HG02763 (cell line): ENCODE data around the gene LRRFIP1.

Experiments used
- ATAC-seq: cut with Tn5 transposase; IDR thresholded peaks from one replicate; pipeline ENCODE4 v1.9.1; 2021; ENCODE audit warnings: mild to moderate bottlenecking, moderate library complexity; ENCODE audit not compliant: unreplicated experiment

Gene LRRFIP1

DNA sequence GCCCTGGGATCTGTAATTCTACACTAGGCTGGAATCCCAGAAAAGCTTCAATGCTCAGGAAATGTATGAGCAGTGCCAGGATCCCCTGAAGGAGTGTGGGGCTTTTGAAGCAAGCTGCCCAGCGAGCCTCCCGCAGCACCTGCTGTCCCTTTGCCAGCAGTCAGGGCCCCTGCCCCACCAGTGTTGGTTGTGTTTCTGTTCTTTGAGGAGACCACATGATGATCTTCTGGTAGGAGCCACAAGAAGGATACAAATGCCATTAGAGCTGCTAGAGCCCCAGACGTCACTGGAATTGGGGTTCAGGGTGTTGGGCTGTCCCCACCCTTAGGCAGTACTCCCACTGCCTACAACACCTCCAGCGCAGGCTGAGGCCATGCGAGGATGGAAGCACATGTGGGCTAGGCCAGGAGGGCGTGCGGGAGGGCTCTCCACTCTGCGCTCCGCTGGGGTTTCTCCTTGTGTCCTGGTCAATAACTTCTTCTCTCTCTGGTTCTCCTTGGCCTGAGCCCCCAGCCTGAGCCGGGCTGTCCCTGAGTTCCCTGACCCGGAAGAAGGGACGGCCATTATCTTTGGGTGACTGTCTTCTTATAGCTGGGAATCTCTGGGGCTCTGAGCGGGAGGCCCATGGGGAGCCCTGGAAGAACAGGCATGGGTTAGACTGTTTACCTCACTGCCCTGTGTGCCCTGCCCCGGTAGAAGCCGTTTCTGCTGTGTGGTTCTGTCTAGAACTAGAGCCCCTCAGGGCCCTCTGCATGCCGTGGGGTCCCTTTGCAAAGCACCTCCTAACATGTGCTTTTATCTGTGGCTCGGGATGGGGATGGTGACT, 73.9 kb downstream of the LRRFIP1 start:
- ATAC-seq: no peak

DNA sequence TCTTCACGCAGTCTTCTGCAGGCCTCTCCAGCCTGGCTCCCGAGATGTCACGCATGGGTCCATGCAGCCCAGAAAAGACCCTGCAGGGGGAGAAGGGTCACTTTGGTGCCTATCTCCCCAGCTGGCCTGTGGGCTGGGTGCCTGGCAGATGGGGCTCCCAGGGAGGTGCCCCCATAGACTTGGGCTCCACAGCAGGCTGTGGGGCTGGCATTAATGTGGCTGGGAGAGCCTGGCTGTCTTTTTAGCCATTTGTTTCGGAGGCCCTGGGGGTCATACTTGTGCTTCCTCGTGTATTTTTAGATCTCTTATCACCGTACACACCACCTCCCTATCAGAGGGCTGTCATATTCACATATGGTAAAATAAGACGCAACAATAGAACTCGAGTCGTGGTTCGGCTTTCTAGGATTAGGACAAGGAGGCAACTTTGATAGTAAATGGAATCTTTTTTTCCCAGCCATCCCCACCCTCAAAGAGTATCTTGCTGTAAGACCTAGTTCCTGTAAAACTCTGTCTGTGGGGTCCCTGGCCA, 74.5 kb downstream of the LRRFIP1 start:
- no peak for ATAC-seq

DNA sequence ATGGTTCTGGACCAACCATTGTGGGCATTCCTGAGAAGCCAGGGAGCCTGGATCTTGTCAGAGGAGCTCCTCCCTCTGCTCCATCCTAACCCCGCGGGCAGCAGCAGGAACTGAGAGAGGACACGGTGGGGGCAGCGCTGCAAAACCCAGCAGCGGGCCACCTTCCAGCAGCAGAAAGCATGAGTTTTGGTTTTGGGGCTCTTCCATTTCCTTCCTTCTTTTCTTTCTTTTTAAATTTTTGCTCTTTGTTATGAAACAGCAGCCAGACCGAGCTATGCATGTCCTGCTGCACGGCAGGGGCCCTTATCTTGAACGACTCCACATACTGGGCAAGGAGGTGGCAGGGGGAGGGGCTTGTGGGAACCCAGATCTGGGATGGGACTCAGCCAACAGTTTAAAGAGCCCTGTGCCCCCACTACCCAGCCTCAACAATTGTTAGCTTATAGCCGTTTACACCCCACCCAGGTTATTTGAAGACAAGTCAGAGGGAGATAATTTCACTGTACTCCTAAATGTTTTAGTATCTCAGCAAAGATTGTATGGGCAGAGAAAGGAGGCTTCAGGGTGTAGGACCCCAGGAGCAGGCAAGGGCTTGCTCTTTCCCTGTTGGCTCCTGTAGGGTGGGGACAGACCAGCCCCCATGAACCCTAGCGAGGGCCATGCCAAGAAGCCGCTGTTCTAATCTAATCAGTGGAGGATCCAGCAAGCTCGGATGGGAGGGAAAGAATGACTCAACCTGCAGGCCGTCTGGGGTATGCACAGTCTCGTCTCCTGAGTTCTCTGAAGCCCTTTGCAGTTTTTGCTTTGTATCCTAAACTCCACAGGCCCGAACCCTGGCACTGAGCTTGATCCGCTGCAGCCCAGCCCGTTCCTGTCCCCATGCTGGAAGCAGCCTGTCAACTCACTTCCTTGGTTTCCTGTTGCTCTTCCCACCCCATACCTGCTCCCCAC, 75.3 kb downstream of the LRRFIP1 start:
- ATAC-seq: no peak

DNA sequence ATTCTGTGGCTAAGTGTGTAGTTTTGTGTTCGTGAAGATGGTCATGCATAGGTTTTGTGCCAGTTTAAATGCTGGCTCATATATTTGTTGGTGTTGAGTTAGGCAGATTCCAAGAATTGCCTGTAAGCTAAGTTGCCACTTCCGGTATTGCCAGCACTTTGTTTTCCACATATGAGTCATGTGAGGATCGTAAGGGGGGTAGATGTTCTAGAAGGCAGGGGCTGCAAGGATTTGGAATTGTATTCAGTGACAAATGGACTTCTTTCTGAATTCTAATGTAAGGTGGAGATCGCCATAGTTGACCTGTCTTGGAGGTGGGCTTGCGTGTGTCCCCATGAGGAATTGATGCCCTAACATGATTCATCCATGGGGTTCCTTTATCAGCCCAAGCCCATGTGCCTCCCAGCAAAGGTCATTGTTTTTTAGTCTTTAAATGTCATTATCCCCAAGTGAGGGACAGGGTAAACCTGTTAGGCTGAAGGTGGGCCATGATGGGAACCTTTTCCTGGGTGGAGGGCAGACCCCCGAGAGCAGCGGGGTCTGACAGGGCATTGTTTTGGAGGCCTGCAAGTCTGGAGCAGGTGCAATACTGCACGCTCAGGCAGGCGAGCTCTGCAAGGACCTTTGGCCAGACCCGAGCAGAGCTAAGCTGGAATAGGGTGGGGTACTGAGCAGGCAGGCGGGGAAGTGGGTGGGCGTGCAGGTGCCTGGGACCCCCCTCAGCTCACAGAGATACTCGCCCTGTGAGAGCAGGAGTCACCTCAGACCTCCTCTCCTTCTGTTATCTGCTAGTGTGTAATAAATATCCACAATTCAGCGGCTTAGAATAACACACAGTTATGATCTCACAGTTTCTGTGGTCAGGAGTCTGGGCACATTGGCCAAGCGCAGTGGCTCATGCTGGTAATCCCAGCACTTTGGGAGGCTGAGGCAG, 77.4 kb downstream of the LRRFIP1 start:
- no peak for ATAC-seq

DNA sequence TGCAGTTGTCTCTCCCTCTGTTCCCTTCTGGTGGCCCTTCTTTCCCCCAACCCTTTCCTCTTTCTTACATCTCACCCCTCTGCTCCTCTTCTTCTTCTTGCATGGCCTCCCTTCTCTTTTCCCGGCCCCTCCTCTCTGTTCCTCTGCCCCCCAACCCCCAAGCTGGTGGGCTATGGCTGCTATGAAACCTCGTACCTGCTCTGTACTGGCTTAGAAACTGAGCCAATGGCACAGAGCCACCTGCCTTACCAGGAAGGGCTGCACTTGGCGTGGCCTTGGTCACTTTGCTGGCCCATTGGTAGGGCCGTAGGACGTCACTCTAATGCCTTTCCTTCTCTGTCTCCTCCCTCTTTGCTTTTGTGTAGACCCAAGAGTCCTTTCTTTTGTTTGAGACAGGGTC, 78.9 kb downstream of the LRRFIP1 start:
- no peak for ATAC-seq

DNA sequence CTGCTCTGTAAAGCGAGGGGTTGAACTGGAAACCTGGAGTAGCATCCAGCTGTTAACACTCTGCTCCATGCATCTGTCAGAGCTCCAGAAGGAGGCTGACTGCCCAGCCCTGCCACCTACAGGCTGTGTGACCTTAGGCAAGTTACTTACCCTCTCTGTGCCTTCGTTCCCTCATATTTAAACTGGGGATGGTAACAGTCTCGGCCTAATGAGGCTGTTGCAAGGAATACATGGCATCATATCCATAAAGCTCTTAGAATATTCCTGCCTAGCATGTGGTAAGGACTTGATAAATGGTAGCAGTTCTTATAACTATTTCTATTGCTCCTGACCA, 80.6 kb downstream of the LRRFIP1 start:
- no peak for ATAC-seq

DNA sequence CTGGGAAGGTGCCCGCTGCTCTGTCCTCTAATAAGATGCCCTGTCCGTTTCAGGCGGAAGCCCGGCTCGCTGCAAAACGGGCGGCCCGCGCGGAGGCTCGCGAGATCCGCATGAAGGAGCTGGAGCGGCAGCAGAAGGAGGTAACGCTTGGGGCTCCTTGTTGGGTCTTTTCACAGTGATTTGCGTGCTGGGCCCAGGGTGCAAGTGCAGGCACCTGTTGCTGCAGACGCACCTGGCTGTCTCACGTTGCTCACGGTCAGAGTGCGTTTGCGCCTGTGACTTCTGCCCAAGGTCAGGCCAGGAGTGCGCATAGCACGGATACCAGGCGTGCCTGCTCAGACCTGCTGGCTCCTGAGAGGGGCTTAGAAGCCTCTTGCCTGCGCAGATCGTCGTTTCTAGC, 81.1 kb downstream of the LRRFIP1 start:
- ATAC-seq: no peak

DNA sequence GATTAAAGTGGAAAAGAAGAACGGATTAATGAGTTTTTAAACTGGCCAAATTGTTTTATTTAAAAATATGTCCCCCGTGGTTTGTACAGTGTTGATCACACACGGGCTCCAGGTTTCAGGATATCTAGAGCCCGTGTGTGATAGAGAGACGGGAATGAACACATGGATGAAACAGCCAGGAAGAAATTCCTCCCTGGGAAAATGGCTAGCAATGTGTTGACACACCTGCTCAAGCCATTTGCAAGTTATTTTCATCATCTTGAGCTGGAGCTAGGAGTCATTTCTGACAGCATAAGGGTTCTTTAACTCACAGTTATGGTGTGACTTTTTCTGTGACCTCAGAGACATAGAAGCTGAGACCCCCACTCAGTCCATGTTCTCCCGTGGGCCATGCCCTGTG, 81.6 kb downstream of the LRRFIP1 start:
- ATAC-seq: no peak

DNA sequence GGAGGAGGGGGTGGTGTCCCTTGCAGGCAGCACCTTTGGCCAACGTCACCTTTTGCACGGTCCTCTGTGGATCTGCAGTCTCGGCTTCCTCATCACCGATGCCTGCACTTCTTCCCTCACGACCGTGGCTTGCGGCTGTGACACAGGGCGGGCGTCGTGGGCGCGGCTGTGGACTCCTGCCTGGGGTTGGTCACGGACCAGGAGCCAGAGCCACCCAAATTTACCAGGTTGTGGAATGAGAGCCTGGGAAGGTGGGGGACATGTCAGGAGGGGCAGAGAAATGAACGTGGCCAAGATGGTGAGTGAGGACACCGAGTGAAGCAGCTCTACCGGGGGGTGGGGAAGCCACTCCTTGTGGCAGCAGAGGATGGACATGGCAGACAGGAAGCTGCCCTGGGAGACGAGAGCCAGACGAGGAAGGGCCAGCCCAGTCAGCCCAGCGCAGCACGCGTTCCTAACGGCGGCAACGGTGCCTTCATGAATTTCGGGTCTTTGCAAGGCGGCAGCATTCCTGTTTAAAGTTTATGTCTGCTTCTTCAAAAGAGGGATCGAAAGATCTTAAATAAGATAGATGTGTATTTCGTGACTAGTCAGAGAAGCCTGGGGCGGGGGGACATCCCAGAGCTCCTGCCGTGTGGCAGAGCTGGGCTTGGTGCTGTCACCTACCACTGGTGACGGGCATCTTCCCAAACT, 84.2 kb downstream of the LRRFIP1 start:
- ATAC-seq: no peak

DNA sequence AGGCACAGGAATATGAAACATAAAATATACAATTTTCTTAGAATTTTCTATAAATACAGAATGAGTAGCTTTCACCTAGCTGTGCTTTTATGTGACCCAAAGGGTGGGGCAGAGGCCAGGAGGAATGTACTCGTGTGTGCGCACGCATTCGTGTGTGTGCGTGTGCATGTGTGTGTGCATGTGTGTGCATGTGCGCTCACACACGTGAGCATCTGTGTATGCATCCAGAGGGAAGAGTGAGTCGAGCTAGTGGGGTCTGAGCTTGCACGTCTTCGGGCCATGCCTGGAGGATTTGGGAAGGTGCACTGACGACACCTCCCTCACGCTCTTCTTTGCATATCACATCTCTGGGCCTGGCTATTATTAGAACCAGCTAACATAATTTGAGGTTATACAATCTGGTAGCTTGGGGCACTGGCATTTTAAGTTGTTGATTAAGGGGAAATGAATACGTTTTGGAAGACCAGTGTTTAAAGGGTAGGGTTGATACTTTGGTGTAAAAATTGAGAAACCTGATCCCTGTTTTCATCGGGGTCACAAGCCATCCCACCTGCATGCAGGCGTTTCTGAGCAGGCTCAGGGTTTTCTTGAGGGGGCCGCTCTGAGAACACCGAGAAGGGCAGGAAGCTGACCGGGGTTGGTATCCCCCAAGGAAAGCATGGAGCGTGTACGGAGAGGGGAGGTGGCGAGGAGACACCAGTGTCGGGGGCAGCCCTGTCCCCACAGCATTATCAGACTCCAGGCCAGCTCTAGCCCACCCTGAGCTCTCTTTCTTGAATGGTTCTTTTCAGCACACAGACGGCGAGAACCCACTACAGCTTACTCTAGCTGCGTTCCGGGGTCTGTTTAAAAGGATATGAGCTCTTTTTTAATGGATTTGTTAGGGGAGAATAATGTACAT, 85.3 kb downstream of the LRRFIP1 start:
- ATAC-seq: no peak

DNA sequence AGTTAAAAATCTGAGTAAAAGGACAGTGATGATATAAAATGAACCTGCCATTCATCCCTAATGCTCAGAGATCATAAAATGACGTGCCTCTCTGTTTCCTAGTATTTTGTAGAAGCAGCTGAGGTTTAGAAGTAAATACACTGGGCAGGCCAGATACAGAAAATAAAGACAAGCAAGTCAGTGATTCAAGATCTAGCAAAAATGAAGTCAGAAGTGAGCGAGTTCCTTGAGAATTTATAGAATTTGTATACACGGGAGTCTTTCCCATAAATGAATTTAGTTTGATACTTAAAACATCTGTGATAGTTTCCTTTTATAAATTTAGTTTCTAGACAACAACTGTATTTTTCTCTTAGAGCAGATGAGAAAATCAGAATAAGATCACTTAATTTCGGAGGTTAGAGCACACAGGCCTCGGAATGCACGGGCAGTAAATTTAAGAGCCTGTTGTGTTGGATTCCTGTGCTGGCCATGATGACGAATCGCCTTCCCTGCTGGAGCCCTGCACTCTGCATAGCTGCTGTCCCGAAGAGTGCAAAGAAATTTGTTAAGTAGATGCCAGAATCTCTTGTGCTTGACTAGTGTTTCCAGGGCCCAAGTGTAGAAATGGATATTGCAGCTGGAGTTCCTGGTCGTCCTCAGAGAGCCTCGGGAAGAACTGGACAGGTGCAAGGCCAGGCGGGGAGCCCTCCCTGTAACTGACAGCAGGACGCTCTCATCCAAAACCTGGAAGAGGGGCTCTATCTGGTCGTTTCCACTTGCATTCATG, 87.5 kb downstream of the LRRFIP1 start:
- no peak for ATAC-seq

DNA sequence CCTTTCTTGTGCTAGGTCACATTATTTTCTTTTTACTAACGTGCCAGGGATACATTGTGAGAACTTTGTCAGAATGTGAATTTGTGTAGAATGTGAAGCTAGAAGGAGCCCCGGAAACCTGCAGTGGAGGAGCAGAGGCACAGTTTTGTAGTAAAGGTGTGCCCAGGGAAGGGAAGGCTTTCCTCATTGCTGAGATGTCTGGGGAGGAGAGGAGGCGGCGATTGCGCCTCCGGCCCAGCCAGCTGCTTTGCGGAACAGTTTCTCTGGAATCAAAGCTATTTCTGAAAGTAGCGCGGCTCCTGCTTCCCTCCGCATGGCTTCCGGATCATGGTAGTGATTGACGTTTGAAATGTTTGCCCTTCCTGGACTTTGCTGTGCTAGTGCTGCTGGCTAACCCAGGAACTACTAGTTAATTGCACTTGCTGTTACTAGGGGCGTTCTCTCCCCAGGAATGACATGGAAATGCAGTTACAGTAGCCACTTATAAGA, 88.1 kb downstream of the LRRFIP1 start:
- ATAC-seq: no peak

DNA sequence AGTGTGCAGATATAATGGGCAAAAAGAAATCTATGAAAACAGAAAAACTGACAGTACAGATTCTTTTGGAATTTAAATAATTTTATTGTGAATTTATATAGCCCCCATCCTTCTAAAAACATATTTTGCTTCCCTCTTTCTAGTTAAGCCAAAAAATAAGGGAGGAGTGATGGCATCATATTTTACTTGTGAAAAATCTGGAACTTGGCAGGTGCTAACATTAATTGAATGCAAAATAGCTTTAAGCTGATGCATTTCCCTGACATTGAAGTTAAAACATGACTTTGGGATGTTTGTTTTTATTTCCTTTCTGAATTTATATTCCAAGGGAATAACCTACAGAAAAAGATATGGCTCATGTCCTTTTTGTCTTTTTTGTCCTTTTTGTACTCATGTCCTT, 88.6 kb downstream of the LRRFIP1 start:
- ATAC-seq: no peak

DNA sequence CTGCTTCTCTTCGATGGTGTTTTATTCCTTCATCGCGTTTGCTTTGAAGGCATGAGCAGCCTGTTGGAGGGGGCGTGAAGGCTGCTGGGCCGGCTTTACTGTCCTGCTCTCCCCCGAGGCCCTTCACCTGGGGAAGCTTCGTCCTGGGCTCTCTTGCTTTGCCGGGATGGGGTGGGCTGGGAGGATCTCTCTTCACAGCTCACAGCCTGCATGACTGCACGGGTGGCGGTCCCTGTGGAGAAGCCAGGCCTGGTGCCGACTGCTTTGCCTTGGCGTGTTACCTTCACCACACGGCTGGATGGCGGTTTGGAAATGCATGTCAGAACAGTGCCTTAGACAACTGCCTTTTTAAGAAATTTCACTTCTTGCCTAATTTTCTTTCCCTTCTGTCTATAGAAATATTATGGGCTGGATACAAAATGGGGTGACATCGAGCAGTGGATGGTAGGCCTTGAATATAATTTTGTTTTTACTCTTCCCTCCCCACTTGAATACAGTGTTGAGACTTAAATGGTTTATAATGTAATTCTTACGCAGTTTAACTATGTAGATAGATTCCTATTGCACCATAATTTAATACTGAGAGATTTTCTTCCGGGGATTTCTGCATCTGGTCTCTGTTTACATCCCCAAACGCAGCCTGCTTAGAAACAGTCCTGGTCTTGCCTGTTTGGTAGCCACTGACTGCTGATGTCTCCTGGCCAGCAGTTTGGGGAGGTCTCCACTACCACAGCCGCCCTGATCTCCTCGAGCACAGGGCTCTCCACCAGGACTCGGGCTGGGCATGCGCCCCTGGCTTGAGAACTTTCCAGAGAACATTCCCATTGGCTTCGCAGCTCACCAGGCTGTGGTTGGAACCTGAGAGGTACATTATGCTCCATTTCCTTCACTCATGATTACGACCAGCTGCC, 90.2 kb downstream of the LRRFIP1 start:
- ATAC-seq: no peak

DNA sequence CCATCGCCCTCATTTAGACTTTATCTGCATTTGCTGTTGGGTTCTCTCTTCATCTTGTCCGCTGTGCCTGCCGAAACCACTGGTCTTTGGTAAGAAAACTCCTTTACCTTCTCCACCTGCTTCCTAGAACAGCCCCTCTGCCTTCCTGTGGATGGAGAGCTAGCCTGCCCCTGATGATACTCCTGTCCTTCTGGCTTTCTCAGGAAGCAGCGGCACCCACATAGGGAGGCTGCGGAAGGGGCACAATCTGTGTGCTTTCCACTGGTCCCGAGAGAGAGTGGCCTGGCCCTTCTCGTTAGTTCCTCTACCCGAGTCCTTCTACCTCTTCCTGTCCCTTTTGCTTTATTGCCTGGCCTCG, 90.9 kb downstream of the LRRFIP1 start:
- no peak for ATAC-seq

DNA sequence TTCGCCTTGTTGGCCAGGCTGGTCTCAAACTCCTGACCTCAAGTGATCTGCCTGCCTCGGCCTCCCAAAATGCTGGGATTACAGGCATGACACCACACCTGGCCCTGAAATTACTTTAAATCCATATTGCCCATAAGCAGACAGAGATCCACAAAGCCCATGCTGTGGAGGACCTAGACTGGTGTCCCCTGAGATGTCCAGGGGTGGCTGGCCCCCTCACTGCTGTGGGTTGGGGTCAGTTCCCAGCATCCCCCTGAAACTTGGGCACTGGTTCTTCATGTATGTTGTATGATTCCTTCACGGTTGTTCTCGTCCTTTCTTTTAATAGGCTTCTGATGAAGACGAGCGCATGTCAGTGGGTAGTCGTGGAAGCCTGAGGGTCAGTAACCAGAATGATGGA, 93.1 kb downstream of the LRRFIP1 start:
- ATAC-seq: no peak

DNA sequence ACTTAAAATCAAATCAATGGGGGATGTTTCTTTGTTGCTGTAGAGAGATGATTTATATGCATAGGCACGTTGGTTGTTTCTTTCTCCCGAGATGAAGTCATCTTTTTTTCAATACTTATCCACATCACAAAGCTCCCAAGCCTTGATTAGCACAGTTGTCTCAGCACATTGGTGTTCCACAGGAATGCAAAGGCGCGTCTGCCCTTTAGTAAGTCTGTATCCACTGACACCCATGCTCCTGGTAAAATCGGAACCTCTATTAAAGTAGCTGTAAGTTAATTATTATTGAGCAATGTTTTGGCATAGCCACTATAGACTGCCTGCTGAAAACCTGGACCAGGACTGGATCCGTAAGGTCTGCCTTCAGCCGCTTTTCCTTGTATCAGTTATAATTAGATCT, 93.6 kb downstream of the LRRFIP1 start:
- ATAC-seq: no peak
